ENCODE measurements around the gene ANXA1.

The ANXA1 gene

GRCh38 chr9:73137914-73138313 is 13.8 kb upstream of the ANXA1 start:
- DNase-seq (ENCODE audit: low read depth in 2 of 2), result no peak

GRCh38 chr9:73138516-73138915 is 13.1 kb upstream of the ANXA1 start:
- no peak for DNase-seq (ENCODE audit: low read depth in 2 of 2)

GRCh38 chr9:73141282-73141681 is 10.4 kb upstream of the ANXA1 start:
- DNase-seq (ENCODE audit: low read depth in 2 of 2), result no peak

- DNase-seq (ENCODE audit: low read depth in 2 of 2), result no peak
These were observed 7.8 kb upstream of the ANXA1 start for GRCh38 chr9:73143711-73144328.

- no peak for DNase-seq (ENCODE audit: low read depth in 2 of 2)
These were observed 5.4 kb upstream of the ANXA1 start for GRCh38 chr9:73146111-73146815.

- DNase-seq (ENCODE audit: low read depth in 2 of 2), result no peak
These were observed 3.2 kb upstream of the ANXA1 start for GRCh38 chr9:73148447-73148937.

GRCh38 chr9:73149371-73150067 is 2.1 kb upstream of the ANXA1 start:
- no peak for DNase-seq (ENCODE audit: low read depth in 2 of 2)

GRCh38 chr9:73152543-73152844 is 829 bp downstream of the ANXA1 start:
- DNase-seq (ENCODE audit: low read depth in 2 of 2), result no peak

- DNase-seq (ENCODE audit: low read depth in 2 of 2), result no peak
These were observed 1.3 kb downstream of the ANXA1 start for GRCh38 chr9:73152953-73153352.

GRCh38 chr9:73153793-73154227 is 2.1 kb downstream of the ANXA1 start:
- no peak for DNase-seq (ENCODE audit: low read depth in 2 of 2)

- no peak for DNase-seq (ENCODE audit: low read depth in 2 of 2)
These were observed 2.6 kb downstream of the ANXA1 start for GRCh38 chr9:73154271-73154670.

- no peak for DNase-seq (ENCODE audit: low read depth in 2 of 2)
These were observed 3.1 kb downstream of the ANXA1 start for GRCh38 chr9:73154722-73155121.

- DNase-seq (ENCODE audit: low read depth in 2 of 2), result no peak
These were observed 3.7 kb downstream of the ANXA1 start for GRCh38 chr9:73155377-73155776.

- DNase-seq (ENCODE audit: low read depth in 2 of 2), result no peak
These were observed 4.6 kb downstream of the ANXA1 start for GRCh38 chr9:73155968-73156864.

- no peak for DNase-seq (ENCODE audit: low read depth in 2 of 2)
These were observed 5.2 kb downstream of the ANXA1 start for GRCh38 chr9:73156865-73157187.

- no peak for DNase-seq (ENCODE audit: low read depth in 2 of 2)
These were observed 6.1 kb downstream of the ANXA1 start for GRCh38 chr9:73157811-73158210.

GRCh38 chr9:73158723-73159122 is 7.1 kb downstream of the ANXA1 start:
- no peak for DNase-seq (ENCODE audit: low read depth in 2 of 2)

- DNase-seq (ENCODE audit: low read depth in 2 of 2), result no peak
These were observed 9.2 kb downstream of the ANXA1 start for GRCh38 chr9:73160868-73161267.

GRCh38 chr9:73162987-73163768 is 11.5 kb downstream of the ANXA1 start:
- no peak for DNase-seq (ENCODE audit: low read depth in 2 of 2)

- no peak for DNase-seq (ENCODE audit: low read depth in 2 of 2)
These were observed 14.2 kb downstream of the ANXA1 start for GRCh38 chr9:73165911-73166310.

- DNase-seq (ENCODE audit: low read depth in 2 of 2), result no peak
These were observed 14.8 kb downstream of the ANXA1 start for GRCh38 chr9:73166468-73166867.
